GM12891 (cell line): ENCODE measurements around the gene C9orf43.
"Not testable (repeated sequence)": the region's sequence is repeated elsewhere in the genome, so short reads cannot be mapped to it uniquely, and the experiment has no call there.

ENCODE experiments used
- PAX5 ChIP-seq: IDR thresholded peaks from 2 replicates; pipeline ENCODE4 v1.6.1; 2011; ENCODE audit warnings: low read length, moderate library complexity, mild to moderate bottlenecking; ENCODE audit not compliant: insufficient read depth, severe bottlenecking
- POLR2A ChIP-seq: IDR thresholded peaks from 2 replicates; pipeline ENCODE4 v1.6.1; 2011; ENCODE audit warnings: low read depth, low read length, control low read depth
- POLR2AphosphoS5 ChIP-seq: IDR thresholded peaks from 2 replicates; pipeline ENCODE4 v1.6.1; 2011; ENCODE audit warnings: low read depth, low read length, control low read depth
- SPI1 ChIP-seq: IDR thresholded peaks from 2 replicates; pipeline ENCODE4 v1.6.1; 2011; ENCODE audit warnings: low read depth, low read length, control low read depth
- TAF1 ChIP-seq: IDR thresholded peaks from 2 replicates; pipeline ENCODE4 v1.6.1; 2011; ENCODE audit warnings: low read depth, low read length, control low read depth

GRCh38 chr9:113381441-113381840 lies 29.1 kb upstream of the C9orf43 start:
- TF ChIP-seq POLR2A, TAF1, POLR2AphosphoS5, SPI1, PAX5: not testable (repeated sequence)
